Activated T-cell treated with anti-CD3 and anti-CD28 coated beads for 1 hour (primary cell): Measurements from ENCODE around the gene ESRRB.

ENCODE experiments used
- DNase-seq: peaks from one replicate; pipeline ENCODE4 v3.0.0-alpha.2; 2020; ENCODE audit warnings: low read depth

Gene ESRRB

DNA sequence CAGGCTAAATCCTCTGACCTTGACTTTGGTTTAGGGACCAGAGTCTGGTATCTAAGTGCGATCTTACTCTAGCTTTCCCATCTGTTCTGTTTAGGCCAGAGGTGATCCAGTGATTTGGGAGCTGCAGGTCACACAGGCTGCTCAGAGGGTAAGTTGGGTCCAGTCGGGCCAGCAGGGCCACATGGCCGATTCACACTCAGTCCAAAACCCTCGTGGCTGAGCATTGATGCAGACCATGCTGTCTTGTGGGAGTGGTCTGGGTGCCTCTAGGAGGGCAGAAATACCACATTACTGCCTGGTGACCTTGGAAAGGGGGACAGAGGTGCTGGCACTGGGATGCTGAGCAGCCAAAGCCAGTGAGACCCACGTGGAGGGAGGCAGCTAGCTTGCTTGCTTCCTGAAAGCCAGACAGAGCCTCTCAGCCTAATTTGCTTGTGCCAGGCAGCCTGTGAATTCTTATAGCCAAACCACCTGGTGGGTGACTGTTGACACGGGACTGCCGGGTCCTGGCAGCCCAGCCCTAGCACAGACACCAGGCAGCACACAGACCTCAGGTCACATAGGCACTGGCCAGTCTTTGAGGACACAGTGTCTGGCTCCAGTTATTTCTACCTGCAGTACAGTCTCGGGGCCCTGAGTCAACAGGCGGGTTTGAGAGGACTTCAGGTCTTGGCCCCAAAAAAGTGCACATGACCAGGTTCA is 31.7 kb downstream of the ESRRB start:
- DNase-seq = no peak

DNA sequence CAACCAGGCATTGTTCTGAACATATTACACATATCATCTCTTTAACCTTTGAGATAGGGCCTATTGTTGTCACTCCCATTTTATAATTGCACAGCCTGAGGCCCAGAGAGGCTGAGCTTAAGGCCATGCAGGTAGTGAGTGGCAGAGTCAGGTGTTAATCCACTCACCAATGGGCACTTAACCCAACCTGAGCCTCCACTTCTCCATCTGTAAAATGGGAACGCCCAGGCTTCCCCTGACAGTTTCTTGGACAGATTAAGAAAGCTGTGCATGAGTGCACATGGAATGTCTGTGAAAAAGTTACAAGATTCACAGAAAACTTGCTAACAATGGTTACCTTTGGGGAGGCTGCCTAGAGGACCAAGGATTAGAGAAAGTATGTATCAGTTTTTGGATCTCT is 32.9 kb downstream of the ESRRB start:
- DNase-seq = no peak

DNA sequence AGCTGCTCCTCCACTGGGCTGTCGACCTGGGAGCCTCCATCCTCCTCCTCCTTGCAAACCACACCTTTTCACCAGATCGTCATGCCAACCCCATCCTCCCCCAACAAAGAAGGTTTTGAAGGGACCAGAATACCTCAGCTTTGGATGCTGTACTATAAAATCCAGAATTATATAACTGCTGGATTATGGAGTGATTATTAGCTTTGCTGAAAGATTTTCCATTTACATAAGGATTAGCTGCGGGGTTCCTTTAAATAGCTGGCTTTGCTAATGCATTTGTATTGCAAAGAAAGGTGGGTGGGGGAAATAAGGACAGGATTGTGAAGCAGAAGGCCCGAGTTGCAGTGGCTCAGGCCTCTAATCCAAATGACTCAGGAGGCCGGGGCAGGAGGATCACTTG is 36.6 kb downstream of the ESRRB start:
- no peak for DNase-seq

DNA sequence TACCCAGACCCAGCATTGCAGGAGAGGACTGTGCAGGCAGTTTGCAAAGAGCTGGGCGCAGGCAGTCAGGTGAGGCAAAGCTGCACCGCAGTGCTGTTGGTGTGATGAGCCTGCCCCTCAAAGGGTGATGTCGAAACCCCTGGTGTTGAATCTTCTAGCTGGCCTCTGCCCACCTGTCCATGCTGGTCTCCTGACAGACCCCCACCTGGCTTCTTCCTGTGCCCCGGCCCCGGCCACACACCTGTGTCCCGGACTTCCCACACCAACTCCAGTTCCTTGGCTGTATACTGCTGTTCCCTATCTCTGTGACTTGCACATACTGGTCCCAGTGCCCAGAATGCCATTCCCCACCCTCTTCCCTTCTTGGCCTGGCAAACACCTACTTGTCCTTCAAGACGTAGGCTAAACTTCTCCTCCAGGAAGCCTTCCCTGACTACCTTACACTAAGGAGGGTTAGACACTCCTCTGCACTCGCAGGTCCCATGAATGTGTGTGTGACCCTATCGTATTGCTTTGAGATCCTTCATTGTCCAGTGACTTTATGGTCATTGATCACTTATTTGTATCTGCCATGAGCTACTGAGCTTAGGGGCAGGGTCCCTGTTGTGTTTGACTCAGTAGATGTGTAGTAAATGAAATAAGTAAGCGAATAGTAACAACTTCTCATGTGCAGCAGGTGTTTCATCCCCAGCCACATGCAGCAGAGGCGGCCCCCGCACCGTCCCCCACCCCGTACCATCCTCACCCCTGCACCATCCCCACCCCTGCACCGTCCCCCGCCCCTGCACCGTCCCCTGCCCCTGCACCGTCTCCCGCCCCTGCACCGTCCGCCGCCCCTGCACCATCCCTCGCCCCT is 37.4 kb downstream of the ESRRB start:
- no peak for DNase-seq

DNA sequence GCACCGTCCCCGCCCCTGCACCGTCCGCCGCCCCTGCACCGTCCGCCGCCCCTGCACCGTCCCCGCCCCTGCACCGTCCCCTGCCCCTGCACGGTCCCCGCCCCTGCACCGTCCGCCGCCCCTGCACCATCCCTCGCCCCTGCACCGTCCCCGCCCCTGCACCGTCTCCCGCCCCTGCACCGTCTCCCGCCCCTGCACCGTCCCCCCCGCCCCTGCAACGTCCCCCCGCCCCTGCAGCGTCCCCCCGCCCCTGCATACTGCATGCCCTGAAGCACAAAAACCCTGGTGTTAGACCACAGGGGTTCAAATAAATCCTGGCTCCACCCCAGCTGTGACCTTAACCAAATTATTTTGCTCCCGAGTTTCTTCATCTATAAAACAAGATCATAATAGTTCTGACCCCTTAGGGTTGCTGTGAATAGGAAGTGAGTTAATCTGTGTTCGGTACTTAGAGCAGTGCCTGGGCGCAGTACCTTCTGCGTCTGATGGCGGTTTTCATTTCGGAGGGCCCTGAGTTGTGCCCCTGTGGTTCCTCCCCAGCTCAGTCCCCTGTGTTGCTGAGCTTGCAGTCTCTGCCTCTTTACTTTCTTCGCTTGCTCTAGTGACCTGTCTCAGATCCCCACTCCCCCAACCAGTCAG is 38.1 kb downstream of the ESRRB start:
- DNase-seq = no peak

DNA sequence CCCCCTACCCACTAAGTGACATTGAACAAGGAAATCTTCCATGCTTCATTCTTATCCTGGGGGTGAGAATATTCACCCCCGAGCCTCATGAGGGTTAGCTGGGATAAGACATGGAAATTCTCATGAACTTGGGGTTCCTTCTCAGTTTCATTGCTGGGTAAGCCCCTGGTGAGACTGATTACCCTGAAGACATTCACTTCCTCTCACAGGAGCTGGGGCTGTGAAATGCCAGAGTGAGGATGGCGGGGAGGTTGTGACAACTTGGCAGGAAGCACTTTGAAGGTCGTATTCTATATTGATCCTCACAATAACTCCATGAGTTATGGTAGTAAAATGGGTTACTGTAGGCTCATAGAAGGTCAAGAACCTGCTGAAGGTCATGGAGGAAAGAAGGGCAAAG is 43.5 kb downstream of the ESRRB start:
- no peak for DNase-seq

DNA sequence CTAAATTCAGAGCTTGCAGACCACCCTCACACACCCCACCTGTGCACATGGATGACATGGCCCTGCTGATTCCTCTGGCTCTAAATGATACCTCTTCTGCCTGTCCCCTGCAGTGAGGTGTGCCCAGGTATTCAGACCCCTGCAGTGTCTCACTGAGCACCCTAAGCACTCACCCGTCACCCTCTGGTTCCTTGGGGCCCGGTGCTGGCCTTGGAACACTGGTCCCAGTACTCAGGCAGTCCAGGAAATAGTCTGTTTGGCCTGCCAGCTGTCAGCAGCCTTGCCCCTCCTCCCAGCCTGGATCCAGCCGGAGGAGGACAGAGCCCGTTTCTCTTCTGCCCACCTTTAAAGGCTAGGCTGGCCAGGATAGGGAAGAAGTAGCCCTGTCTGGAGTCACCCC is 44.9 kb downstream of the ESRRB start:
- no peak for DNase-seq

DNA sequence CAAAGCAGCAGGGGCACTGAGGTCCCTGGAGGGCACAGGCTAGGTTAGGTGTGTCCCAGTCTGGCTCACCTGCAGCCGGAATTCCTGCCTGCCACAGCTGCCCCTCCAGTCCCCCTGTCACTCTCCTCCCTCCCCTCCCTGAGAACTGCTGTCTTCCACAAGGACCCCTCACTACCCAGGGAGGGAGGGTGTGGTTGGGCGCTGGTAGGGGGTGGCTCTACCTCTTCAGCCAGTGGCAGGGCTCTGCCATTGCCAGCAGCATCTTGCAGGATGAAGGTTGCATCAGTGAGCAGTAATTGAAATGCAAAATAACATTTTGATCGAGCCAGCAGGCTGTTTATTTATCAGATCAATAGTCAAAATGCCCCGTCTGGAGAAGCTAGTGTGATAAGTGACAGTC is 45.7 kb downstream of the ESRRB start:
- no peak for DNase-seq

DNA sequence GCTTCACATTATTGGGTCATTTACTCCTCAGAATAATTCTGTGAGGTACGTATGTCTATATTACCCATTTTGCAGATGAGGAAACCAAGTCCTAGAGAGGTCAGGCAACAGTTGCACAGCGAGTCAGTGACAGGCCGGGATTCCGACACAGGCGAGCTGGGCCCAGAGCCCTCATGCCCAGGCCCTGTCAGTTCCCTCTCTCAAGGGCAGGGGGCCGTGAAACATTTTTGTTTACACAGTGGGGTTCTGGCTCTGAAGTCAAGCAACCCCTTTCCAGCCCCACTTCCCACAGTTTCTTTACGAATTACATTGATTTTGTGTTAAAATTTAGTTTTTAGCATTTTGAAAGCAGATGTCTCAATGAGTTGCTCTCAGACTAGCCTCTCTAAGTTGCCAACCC is 46.7 kb downstream of the ESRRB start:
- DNase-seq = no peak

DNA sequence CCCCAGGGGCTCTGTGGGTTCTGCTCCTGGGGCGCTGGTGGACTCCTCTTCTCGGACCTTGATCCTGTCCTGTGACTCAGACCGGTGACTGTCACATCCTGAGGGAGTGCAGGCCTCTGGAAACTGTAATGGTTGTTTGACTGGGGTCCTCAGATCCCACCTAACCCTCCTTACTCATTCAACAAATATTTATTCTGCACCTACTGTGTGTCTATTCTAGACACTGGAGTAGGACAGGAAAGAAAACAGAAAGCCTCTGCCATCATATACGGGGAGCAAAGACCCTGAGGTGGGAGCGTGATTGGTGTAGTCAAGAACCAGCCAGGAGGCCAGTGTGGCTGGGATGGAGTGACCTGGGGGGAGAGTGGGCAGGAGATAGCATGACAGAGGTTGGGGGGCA is 47.6 kb downstream of the ESRRB start:
- no peak for DNase-seq

DNA sequence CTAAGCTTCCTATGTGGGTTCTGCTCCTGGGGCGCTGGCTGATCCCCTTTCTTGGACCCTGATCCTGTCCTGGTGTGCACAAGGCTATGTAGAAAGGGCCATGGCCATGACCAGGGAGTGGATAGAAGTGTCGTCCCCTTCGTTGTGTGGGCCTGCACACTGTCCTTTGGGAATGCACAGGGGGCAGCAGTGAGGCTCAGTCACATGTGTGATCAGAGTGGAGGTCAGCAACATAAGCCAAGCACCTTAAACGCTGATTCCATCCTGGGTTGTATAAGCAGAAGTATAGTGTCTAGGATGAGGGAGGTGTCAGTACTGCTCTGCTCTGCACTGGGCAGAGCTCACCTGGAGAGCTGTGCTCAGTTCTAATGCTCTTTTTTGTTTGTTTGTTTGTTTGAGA is 48.4 kb downstream of the ESRRB start:
- no peak for DNase-seq

DNA sequence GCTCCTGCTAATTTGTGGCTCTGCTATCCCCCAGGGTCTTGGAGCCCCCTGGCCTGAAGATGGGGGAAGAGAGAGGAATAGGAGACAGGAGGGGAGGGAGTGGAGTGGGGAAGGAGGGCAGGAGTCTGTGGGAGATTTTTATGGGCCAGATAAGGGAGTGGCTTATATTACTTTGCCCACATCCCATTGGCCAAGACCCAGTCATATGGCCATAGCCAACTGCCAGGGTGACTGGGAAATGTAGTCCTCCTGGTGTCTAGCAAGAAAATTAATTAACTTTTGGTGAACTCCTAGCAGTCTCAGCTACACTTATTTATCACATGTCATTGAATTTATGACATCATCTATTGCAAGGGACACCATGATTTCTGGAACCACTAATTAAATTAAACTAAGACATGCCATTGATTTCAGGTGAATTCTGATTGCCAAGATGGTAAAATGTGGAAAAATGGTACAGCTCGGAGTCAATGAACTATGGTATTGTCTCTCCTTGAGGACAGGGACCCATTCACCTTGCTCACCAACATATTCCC is 50.3 kb downstream of the ESRRB start:
- DNase-seq = no peak

DNA sequence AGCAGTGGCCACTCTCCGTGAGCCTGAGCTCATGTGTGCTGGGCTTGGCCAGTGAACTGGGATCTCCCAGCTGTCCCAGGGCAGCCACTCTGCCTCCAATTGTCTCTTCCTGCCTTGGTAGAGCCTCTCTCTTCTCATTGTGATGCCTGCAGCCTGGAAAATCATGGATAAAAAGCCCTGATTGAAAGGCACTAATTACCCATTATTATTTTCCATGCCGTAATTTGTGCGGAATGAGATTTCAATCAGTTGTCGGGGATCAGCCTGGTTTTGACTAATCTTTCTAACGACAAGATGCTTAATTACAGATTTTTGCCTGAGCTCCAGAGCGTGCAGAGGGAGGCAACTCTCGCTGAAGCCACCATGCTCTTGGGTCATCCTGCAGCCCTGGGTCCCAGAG is 52.7 kb downstream of the ESRRB start:
- DNase-seq = no peak

DNA sequence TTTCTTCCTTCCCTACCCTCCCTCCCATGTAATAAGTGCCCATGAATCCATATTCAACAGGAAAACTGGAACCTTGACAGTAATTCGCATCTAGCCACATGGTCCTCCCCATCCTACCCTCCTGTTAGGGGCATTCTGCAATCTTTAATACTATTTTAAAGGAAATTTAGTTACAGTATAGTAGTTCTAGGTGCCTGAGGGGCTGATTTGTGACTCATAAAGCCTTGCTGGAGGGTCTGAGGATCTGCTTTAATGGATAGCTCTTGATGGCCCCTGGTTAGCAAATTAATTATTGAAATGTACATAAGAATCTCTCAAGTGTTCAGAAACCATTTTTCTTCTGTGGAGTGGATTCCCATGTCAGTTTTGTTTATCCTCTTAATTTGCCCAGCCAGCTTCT is 54.1 kb downstream of the ESRRB start:
- no peak for DNase-seq

DNA sequence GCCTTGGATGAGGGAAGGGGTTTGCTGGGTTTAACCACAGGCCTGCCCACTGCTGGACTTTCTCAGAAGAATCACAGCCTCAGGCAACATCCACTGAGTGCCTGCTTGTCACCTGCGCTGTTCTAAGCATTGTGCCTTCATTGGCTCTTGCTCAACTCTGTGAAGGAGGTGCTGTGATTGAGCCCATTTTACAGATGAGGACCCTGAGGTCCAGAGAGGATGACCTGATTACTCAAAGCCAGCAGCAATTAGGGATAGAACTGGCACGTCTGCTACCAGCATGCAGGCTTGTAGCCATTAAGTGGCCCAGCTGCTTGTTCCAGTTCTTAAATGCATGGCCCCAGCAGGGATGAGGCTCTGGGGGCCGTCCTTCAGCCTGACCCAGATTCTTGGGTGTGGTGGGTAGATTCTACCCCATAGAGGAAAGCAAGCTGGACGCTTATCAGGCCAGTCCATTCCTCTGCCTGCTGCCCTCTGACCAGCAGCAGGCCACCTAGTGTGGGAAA is 54.6 kb downstream of the ESRRB start:
- DNase-seq = no peak

DNA sequence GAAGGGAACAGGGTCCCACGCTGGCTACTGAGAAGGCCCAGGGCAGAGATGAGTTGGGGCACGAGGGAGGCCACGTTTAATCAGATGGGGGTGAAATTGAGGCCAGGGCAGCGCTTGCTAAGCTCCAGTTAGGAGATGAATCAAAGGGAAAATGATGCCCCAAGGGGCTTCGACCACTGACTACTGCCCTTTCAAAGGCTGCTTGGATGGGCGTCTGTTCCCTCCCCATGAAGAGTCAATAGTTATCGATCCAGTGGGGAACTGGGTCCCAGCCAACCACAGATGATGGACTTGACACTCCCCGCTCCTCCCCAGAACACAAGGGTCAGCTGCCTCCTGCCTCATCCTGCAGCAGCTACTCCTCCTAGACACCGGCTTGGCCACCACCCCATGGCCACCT is 55.6 kb downstream of the ESRRB start:
- no peak for DNase-seq

DNA sequence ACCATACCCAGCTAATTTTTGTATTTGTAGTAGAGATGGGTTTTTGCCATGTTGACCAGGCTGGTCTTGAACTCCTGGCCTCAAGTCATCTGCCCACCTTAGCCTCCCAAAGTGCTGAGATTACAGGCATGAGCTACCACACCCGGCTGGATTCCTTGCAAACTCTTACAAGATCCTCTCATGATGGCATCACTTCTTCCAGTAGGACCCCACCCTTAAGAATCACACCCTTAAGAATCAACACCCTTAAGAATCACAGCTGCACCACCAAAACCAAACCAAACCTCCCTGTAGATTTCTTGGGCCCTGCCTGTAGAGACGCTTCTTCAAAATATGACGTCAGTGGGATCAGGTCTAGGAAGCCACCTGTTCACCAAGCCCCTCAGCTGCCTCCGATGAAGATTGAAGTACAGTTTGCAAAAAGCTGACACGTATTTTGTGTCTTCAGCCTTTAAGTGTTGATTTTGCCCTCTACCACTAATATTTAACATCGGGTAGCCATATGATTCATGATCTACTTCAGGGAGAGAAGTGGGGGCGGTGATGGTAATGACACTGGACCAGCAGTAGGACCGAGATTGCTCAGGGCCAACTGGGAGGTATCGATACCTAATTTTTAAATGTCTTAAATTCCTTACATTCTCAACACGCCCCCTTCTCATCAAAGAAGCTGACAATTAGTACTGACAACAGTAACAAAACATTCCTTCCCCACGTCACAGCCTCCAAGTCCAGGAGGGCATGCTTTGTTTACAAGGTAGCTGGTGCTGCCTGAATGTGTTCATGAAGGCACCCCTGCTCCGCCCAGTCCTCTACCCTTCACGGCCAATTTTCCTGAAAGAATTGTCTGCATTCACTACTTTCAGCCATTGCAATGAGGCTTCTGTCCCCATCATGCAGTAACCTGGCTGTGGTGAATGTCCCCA is 57.2 kb downstream of the ESRRB start:
- no peak for DNase-seq

DNA sequence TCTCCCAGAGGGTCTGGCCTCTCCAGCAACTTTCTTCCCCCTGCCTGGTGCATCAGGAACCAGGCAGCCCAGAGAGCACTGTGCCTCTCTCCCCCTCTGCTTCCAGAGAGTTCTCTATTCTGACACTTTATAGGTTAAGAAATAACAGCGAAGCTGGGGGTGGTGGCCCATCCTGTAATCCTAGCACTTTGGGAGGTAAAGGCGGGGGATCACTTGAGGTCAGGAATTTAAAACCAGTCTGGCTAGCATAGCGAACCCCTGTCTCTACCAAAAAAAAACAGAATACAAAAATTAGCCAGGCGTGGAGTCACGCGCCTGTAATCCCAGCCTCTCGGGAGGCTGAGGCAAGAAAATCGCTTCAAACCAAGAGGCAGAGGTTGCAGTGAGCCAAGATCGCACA is 58.3 kb downstream of the ESRRB start:
- DNase-seq = no peak

DNA sequence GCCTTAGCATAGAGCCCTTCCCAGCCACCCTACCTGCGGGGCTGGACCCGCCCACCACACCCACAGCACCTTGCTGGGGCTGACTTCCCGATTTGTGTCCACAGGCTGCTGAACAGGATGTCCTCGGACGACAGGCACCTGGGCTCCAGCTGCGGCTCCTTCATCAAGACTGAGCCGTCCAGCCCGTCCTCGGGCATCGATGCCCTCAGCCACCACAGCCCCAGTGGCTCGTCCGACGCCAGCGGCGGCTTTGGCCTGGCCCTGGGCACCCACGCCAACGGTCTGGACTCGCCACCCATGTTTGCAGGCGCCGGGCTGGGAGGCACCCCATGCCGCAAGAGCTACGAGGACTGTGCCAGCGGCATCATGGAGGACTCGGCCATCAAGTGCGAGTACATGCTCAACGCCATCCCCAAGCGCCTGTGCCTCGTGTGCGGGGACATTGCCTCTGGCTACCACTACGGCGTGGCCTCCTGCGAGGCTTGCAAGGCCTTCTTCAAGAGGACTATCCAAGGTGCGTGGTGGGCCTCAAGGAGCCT is 63.4 kb downstream of the ESRRB start:
- DNase-seq = no peak

DNA sequence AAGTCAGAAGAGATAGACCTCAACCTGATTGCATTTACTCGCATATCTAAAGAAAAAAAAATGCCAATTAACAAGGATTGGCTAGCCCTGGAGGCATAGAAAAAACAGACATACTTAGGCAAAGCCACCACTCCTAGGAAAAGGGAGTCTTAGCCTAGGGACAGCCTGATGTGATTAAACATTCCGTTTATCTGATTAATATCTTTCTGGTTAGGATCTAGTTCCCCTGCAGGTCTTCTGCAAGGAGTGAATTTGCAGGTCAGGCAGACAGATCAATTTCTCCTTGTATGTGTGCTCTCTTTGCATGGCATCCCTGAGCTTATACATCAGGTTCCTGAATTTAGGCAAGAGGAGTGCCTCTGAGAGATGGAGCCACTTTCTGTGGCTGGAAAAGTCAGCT is 70.5 kb downstream of the ESRRB start:
- no peak for DNase-seq

DNA sequence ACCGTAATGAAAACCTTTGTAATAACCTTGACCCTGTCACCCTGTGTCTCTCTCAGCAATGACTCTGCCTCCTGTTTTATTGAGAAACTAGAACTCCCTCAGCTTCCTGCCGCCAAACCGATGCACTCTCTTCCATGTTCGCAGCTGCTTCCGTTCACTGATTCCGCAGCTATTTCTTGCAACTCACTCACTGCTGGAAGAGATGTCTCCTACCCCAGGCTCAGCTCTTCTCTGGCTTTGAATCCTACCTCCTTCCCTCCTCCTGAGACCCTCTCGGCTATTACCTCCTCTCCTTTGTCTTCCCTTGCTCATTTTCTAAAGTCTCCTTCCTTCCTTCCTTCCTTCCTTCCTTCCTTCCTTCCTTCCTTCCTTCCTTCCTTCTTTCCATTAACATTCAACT is 71.0 kb downstream of the ESRRB start:
- DNase-seq = no peak
